Activated naive CD4-positive, alpha-beta T cell treated with anti-CD3 and anti-CD28 coated beads, Interleukin-2, amount 50 U/mL, for 16 hours (primary cell): Measurements from ENCODE around the gene TEX55.
"Not testable (repeated sequence)": the region's sequence is repeated elsewhere in the genome, so short reads cannot be mapped to it uniquely, and the experiment has no call there.

Experiments used
- DNase-seq: peaks from one replicate; pipeline ENCODE4 v3.0.0-alpha.2; 2020

TEX55 gene

GRCh38 chr3:119145500-119146167, at the start of gene TEX55:
Gene TEX55, plus strand, starts transcription at chr3:119146165. Its CDS starts 25 bp downstream, at chr3:119146190.
- DNase-seq, result no peak

- DNase-seq, result no peak
These were observed 48.0 kb upstream of the TEX55 start for GRCh38 chr3:119098003-119098402.

- no peak for DNase-seq
These were observed 47.2 kb upstream of the TEX55 start for GRCh38 chr3:119098619-119099222.

- no peak for DNase-seq
These were observed 46.2 kb upstream of the TEX55 start for GRCh38 chr3:119099785-119100184.

- no peak for DNase-seq
These were observed 41.9 kb upstream of the TEX55 start for GRCh38 chr3:119104031-119104430.

- DNase-seq, result not testable (repeated sequence)
These were observed 27.6 kb upstream of the TEX55 start for GRCh38 chr3:119118330-119118729.

- no peak for DNase-seq
These were observed 25.5 kb upstream of the TEX55 start for GRCh38 chr3:119120480-119120879.

- DNase-seq, result no peak
These were observed 23.6 kb upstream of the TEX55 start for GRCh38 chr3:119122350-119122749.

- no peak for DNase-seq
These were observed 20.6 kb upstream of the TEX55 start for GRCh38 chr3:119125342-119125741.

GRCh38 chr3:119125742-119126504, 20.0 kb upstream of the TEX55 start:
- DNase-seq, result no peak

- not testable (repeated sequence) for DNase-seq
These were observed 15.7 kb upstream of the TEX55 start for GRCh38 chr3:119130291-119130690.

GRCh38 chr3:119132291-119132690, 13.7 kb upstream of the TEX55 start:
- DNase-seq, result not testable (repeated sequence)

- not testable (repeated sequence) for DNase-seq
These were observed 6.6 kb upstream of the TEX55 start for GRCh38 chr3:119139360-119139759.

GRCh38 chr3:119140466-119140865, 5.5 kb upstream of the TEX55 start:
- no peak for DNase-seq

- DNase-seq, result no peak
These were observed 851 bp upstream of the TEX55 start for GRCh38 chr3:119145128-119145499.

- DNase-seq, result no peak
These were observed 812 bp downstream of the TEX55 start for GRCh38 chr3:119146578-119147375.

- no peak for DNase-seq
These were observed 1.5 kb downstream of the TEX55 start for GRCh38 chr3:119147494-119147893.

GRCh38 chr3:119148493-119149180, 2.7 kb downstream of the TEX55 start:
- DNase-seq, result no peak

GRCh38 chr3:119149484-119149883, 3.5 kb downstream of the TEX55 start:
- DNase-seq, result no peak

- DNase-seq, result no peak
These were observed 10.9 kb downstream of the TEX55 start for GRCh38 chr3:119156868-119157267.

- DNase-seq, result no peak
These were observed 12.0 kb downstream of the TEX55 start for GRCh38 chr3:119157971-119158370.

GRCh38 chr3:119160361-119160760, 14.4 kb downstream of the TEX55 start:
- no peak for DNase-seq

- no peak for DNase-seq
These were observed 14.8 kb downstream of the TEX55 start for GRCh38 chr3:119160815-119161214.
